Right lung (tissue), 5 donors: ENCODE results near the gene EFHC1. TPM values are rescaled to one million over a fixed set of nuclear protein-coding genes. Genes with fewer than 3 reads are reported as not detected.
A peak's percentile ranks its signal among the peaks of the same experiment; 100 is the strongest.

Source experiments
- DNase-seq, 2 donors: peaks; one replicate each; pipeline ENCODE4 v3.0.0-alpha.2; 2013
- polyA plus RNA-seq, 5 donors: library from polyadenylated mRNA; unstranded; fragments of 120-200 nt; gene quantifications; one replicate each; pipeline versions ENCODE4 v1.2.1 to v1.2.3, GENCODE V29; 2013; ENCODE audit warnings: inconsistent platforms in 1 of 5, low replicate concordance in 1 of 5; ENCODE audit not compliant: insufficient read length in 5 of 5, insufficient read depth in 1 of 5

The EFHC1 gene
- polyA plus RNA-seq, 5 donors = 43.3 to 70.9 (median 62.1) TPM

- no peak for DNase-seq
These were observed 133.0 kb downstream of the EFHC1 start for GRCh38 chr6:52553158-52553557.

GRCh38 chr6:52553719-52554118, 133.6 kb downstream of the EFHC1 start:
- no peak for DNase-seq

GRCh38 chr6:52554684-52555280, 134.6 kb downstream of the EFHC1 start:
- no peak for DNase-seq

- no peak for DNase-seq
These were observed 135.5 kb downstream of the EFHC1 start for GRCh38 chr6:52555518-52556233.

- no peak for DNase-seq
These were observed 137.5 kb downstream of the EFHC1 start for GRCh38 chr6:52557389-52558265.

GRCh38 chr6:52558266-52559000, 138.3 kb downstream of the EFHC1 start:
- no peak for DNase-seq

- DNase-seq = no peak
These were observed 140.3 kb downstream of the EFHC1 start for GRCh38 chr6:52560462-52560861.

- DNase-seq = no peak
These were observed 142.8 kb downstream of the EFHC1 start for GRCh38 chr6:52562911-52563310.

- no peak for DNase-seq
These were observed 144.7 kb downstream of the EFHC1 start for GRCh38 chr6:52564856-52565255.

GRCh38 chr6:52566201-52566600, 146.1 kb downstream of the EFHC1 start:
- DNase-seq = no peak

GRCh38 chr6:52566853-52567279, 146.7 kb downstream of the EFHC1 start:
- DNase-seq = no peak

- DNase-seq = no peak
These were observed 148.2 kb downstream of the EFHC1 start for GRCh38 chr6:52568320-52568719.

- peak in 1 of 2 donors; percentile 31 for DNase-seq
These were observed 150.2 kb downstream of the EFHC1 start for GRCh38 chr6:52570291-52570700.

GRCh38 chr6:52571099-52571755, 151.1 kb downstream of the EFHC1 start:
- no peak for DNase-seq

- DNase-seq = no peak
These were observed 152.4 kb downstream of the EFHC1 start for GRCh38 chr6:52572536-52572935.

GRCh38 chr6:52573295-52573694, 153.2 kb downstream of the EFHC1 start:
- no peak for DNase-seq

Other genes with a start within 250 kb of the EFHC1 start
- not detected for gene IL17A, start 234.0 kb upstream of the EFHC1 start, polyA plus RNA-seq
- gene IL17F, start 175.8 kb upstream of the EFHC1 start, polyA plus RNA-seq = not detected
- 100 to 1,000 TPM in 1 of 5 donors, 10 to 100 TPM in 4; 82.4 to 120 (median 95.7) TPM for gene MCM3, start 135.6 kb upstream of the EFHC1 start, polyA plus RNA-seq
- 10 to 100 TPM; 13.4 to 20.8 (median 17.6) TPM for gene PAQR8, start 58.2 kb upstream of the EFHC1 start, polyA plus RNA-seq
- 10 to 100 TPM; 22.1 to 28.4 (median 23.9) TPM for gene TRAM2, start 156.7 kb downstream of the EFHC1 start, polyA plus RNA-seq